ENCODE data around the gene FBF1. TPM values are rescaled to one million over a fixed set of nuclear protein-coding genes. Genes with fewer than 3 reads are reported as not detected.

Gene FBF1
- total and polyA plus RNA-seq, 2 donors (not counting 3 experiments of a cell fraction or from before 2014, with no cell fraction given), result 4.9 to 9.4 TPM

GRCh38 chr17:75864448-75864871 is 76.4 kb downstream of the FBF1 start:
- intact Hi-C loops (cut with micrococcal nuclease), result no loop called here
- TF ChIP-seq POLR2AphosphoS5 (IDR thresholded peaks at IDR 0.05; ENCODE audit: insufficient read depth, low read depth, low read length), result no peak
- no peak for TF ChIP-seq POLR2A (IDR thresholded peaks at IDR 0.05; ENCODE audit: low read depth, low read length)
- no peak for TF ChIP-seq CTCF (IDR thresholded peaks at IDR 0.05; ENCODE audit: extremely low read depth in 1 of 2, insufficient read depth in 1 of 2, low read depth in 1 of 2, low read length in 2 of 2)
- TF ChIP-seq EZH2 (IDR thresholded peaks at IDR 0.05; ENCODE audit: borderline replicate concordance, low read depth, low read length, severe bottlenecking), result no peak
- TF ChIP-seq GATA2 (IDR thresholded peaks at IDR 0.05; ENCODE audit: insufficient read depth, insufficient read length, low read depth, low read length), result no peak
- TF ChIP-seq MYC (IDR thresholded peaks at IDR 0.05; ENCODE audit: low read depth, low read length), result no peak
- TF ChIP-seq FOS (IDR thresholded peaks at IDR 0.05; ENCODE audit: borderline replicate concordance, insufficient read depth, low read length), result no peak
- TF ChIP-seq MAX (IDR thresholded peaks at IDR 0.05; ENCODE audit: insufficient read depth, insufficient read length), result no peak
- TF ChIP-seq JUN (IDR thresholded peaks at IDR 0.05; ENCODE audit: borderline replicate concordance, insufficient read depth, insufficient read length, low read depth), result no peak
- ChIA-PET CTCF (interaction anchor here (0.7 to 0.8 kb wide), 2 partner anchors 9 to 518 kb away, joined by 3 to 4 read pairs; partner anchors contain the start of gene WBP2), POLR2A (interaction anchor here (1.0 kb wide), 1 partner anchor 13 kb away, joined by 3 read pairs; no protein-coding TSS in a partner anchor)
- dilution Hi-C loops (cut with MboI; ENCODE audit: extremely low pct_ligation_motif_present, low sequenced_read_pairs), result no loop called here
- Histone ChIP-seq H3K9ac (replicated peaks; ENCODE audit: extremely low read depth, insufficient read depth, low read length) (no peak overlapping the region), H2AFZ (ENCODE audit: low read depth, low read length) (no peak overlapping the region), H3K4me3 (replicated peaks in 1 of 3; ENCODE audit: insufficient read depth in 1 of 3, low read depth in 1 of 3, low read length in 3 of 3) (no peak overlapping the region), H3K4me2 (ENCODE audit: insufficient read depth, low read length) (no peak overlapping the region), H3K9me3 (replicated peaks; ENCODE audit: control insufficient read depth, insufficient read depth, low read length) (no peaks in the 10 kb centered on the region), H3K36me3 (ENCODE audit: control insufficient read depth in 2 of 2, extremely low read depth in 1 of 2, insufficient read depth in 2 of 2, low read length in 2 of 2) (no peaks in the 10 kb centered on the region), H3K9me1 (replicated peaks; ENCODE audit: control insufficient read depth, extremely low read depth, insufficient read depth, low read length) (no peaks in the 10 kb centered on the region), H3K4me1 (ENCODE audit: control insufficient read depth, extremely low read depth, insufficient read depth, low read length) (peaks cover under 1% of the 10 kb centered on the region), H3K27ac (ENCODE audit: insufficient read depth, low read depth, low read length) (no peak overlapping the region), H3K79me2 (ENCODE audit: control insufficient read depth, insufficient read depth, low read length) (no peaks in the 10 kb centered on the region), H3K27me3 (ENCODE audit: control insufficient read depth in 2 of 2, insufficient read depth in 2 of 2, low read length in 2 of 2) (no peaks in the 10 kb centered on the region), H4K20me1 (replicated peaks; ENCODE audit: control insufficient read depth, extremely low read depth, insufficient read depth, low read length) (no peaks in the 10 kb centered on the region)
- BruUV-seq (replicated peaks), result no TSS peak
- DNase-seq (ENCODE audit: low read depth, low spot score) (no peak), FAIRE-seq (no peak)

All from endothelial cell of umbilical vein (primary cell).